ENCODE measurements around the gene SOX30. TPM values are rescaled to one million over a fixed set of nuclear protein-coding genes. Genes with fewer than 3 reads are reported as not detected.

SOX30 gene
- total and polyA plus RNA-seq, 4 donors, result under 0.01 to 0.21 TPM; not detected in 2

DNA sequence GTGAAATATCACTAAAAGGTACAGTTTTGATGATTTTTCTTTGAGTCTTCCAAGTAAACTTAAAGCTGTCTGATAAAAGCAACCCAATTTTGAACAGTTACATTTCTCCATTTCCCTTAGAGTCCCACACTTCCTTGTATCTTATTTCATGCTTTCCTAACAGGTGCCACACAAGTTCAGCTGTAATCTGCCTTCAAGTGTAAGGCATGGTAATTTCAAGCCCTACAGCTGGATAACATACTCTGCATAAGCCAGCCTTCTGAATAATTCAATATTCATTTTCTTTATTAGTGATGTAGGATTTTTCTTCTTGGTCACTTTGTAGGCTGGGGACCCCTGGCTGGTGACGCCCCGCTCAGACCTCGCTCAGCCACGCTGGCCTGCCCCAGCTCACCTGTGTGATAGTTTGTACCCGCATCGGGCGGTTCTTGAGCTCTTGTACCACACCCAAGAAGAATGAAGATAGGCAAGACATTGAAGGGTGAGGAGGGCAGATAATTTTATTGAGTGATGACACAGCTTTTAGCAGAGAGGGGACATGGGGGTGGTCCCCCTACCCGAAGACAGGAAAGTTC is 34.0 kb downstream of the SOX30 start:
- Histone ChIP-seq H3K27ac (ENCODE audit: low read depth in 1 of 2, low read length in 2 of 2) (no peak overlapping the region), H3K9ac (ENCODE audit: low read depth in 1 of 2, low read length in 2 of 2) (no peak overlapping the region), H3K9me3 (ENCODE audit: control insufficient read depth in 4 of 4, low read length in 3 of 4) (peaks cover 0 to 4% (median 0%) of the 10 kb centered on the region in 4 donors), H3K4me1 (ENCODE audit: control insufficient read depth in 4 of 4, insufficient read depth in 4 of 4, low read length in 3 of 4) (no peaks in the 10 kb centered on the region), H3K36me3 (ENCODE audit: control insufficient read depth in 4 of 4, insufficient read depth in 3 of 4, low read depth in 1 of 4, low read length in 3 of 4) (no peaks in the 10 kb centered on the region), H3K4me3 (ENCODE audit: low read depth in 1 of 3, low read length in 3 of 3) (no peak overlapping the region), H3K27me3 (ENCODE audit: control insufficient read depth in 4 of 4, insufficient read depth in 4 of 4, low read length in 3 of 4) (no peaks in the 10 kb centered on the region)
- DNase-seq (ENCODE audit: low spot score), result no peak
- TF ChIP-seq GABPA (IDR thresholded peaks at IDR 0.05 in 1 of 2, conservative IDR thresholded peaks at IDR 0.05 in 1 of 2) (no peak), JUND (IDR thresholded peaks at IDR 0.05) (no peak), EGR1 (IDR thresholded peaks at IDR 0.05; ENCODE audit: low read depth in 2 of 2) (no peak), HNF4A (conservative IDR thresholded peaks at IDR 0.05) (no peak), RAD21 (IDR thresholded peaks at IDR 0.05) (no peak), FOXA1 (IDR thresholded peaks at IDR 0.05) (no peak), FOXA2 (IDR thresholded peaks at IDR 0.05) (no peak), TAF1 (conservative IDR thresholded peaks at IDR 0.05) (no peak), SP1 (IDR thresholded peaks at IDR 0.05) (no peak), YY1 (IDR thresholded peaks at IDR 0.05) (no peak)
- TF ChIP-seq, protein P1, sequence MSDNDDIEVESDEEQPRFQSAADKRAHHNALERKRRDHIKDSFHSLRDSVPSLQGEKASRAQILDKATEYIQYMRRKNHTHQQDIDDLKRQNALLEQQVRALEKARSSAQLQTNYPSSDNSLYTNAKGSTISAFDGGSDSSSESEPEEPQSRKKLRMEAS (IDR thresholded peaks at IDR 0.05), result no peak
- TF ChIP-seq, protein P2, sequence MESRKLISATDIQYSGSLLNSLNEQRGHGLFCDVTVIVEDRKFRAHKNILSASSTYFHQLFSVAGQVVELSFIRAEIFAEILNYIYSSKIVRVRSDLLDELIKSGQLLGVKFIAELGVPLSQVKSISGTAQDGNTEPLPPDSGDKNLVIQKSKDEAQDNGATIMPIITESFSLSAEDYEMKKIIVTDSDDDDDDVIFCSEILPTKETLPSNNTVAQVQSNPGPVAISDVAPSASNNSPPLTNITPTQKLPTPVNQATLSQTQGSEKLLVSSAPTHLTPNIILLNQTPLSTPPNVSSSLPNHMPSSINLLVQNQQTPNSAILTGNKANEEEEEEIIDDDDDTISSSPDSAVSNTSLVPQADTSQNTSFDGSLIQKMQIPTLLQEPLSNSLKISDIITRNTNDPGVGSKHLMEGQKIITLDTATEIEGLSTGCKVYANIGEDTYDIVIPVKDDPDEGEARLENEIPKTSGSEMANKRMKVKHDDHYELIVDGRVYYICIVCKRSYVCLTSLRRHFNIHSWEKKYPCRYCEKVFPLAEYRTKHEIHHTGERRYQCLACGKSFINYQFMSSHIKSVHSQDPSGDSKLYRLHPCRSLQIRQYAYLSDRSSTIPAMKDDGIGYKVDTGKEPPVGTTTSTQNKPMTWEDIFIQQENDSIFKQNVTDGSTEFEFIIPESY (IDR thresholded peaks at IDR 0.05), result no peak
- TF ChIP-seq, protein P3, sequence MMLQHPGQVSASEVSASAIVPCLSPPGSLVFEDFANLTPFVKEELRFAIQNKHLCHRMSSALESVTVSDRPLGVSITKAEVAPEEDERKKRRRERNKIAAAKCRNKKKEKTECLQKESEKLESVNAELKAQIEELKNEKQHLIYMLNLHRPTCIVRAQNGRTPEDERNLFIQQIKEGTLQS (IDR thresholded peaks at IDR 0.05), result no peak
- TF ChIP-seq, protein P4, sequence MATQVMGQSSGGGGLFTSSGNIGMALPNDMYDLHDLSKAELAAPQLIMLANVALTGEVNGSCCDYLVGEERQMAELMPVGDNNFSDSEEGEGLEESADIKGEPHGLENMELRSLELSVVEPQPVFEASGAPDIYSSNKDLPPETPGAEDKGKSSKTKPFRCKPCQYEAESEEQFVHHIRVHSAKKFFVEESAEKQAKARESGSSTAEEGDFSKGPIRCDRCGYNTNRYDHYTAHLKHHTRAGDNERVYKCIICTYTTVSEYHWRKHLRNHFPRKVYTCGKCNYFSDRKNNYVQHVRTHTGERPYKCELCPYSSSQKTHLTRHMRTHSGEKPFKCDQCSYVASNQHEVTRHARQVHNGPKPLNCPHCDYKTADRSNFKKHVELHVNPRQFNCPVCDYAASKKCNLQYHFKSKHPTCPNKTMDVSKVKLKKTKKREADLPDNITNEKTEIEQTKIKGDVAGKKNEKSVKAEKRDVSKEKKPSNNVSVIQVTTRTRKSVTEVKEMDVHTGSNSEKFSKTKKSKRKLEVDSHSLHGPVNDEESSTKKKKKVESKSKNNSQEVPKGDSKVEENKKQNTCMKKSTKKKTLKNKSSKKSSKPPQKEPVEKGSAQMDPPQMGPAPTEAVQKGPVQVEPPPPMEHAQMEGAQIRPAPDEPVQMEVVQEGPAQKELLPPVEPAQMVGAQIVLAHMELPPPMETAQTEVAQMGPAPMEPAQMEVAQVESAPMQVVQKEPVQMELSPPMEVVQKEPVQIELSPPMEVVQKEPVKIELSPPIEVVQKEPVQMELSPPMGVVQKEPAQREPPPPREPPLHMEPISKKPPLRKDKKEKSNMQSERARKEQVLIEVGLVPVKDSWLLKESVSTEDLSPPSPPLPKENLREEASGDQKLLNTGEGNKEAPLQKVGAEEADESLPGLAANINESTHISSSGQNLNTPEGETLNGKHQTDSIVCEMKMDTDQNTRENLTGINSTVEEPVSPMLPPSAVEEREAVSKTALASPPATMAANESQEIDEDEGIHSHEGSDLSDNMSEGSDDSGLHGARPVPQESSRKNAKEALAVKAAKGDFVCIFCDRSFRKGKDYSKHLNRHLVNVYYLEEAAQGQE (IDR thresholded peaks at IDR 0.05), result no peak
- 97% methylated on average over 8 of the region's 8 CpGs for WGBS

DNA sequence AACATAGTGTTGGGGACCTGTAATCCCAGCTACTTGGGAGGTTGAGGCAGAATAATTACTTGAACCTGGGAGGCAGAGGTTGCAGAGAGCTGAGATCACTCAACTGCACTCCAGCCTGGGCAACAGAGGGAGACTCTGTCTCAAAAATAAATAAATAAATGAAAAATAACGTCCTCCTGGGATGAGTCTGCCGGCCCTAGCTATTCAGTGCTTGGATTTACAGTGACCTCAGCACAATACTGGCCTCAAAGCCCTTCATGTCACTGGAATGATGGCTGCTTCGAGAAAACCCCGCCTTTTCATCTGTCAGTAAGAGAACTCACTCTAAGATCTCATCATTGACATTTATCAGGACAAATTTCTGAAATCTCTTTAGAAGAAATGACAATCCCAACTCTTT is 35.5 kb downstream of the SOX30 start:
- H3K27ac ChIP-seq (ENCODE audit: low read depth in 1 of 2, low read length in 2 of 2), result no peak overlapping the region
- no peak for DNase-seq (ENCODE audit: low spot score)
- no peaks in the 10 kb centered on the region for H3K4me1 ChIP-seq (ENCODE audit: control insufficient read depth in 4 of 4, insufficient read depth in 4 of 4, low read length in 3 of 4)
- 86% methylated on average over 4 of the region's 4 CpGs for WGBS
- no peaks in the 10 kb centered on the region for H3K36me3 ChIP-seq (ENCODE audit: control insufficient read depth in 4 of 4, insufficient read depth in 3 of 4, low read depth in 1 of 4, low read length in 3 of 4)
- H3K4me3 ChIP-seq (ENCODE audit: low read depth in 1 of 3, low read length in 3 of 3), result no peak overlapping the region
- TF ChIP-seq NR2F2 (IDR thresholded peaks at IDR 0.05), result no peak
- TF ChIP-seq TAF1 (conservative IDR thresholded peaks at IDR 0.05), result no peak
- H3K9me3 ChIP-seq (ENCODE audit: control insufficient read depth in 4 of 4, low read length in 3 of 4), result peaks cover 0 to 4% (median 0%) of the 10 kb centered on the region in 4 donors
- no peak overlapping the region for H3K9ac ChIP-seq (ENCODE audit: low read depth in 1 of 2, low read length in 2 of 2)
- H3K27me3 ChIP-seq (ENCODE audit: control insufficient read depth in 4 of 4, insufficient read depth in 4 of 4, low read length in 3 of 4), result no peaks in the 10 kb centered on the region

All from liver (tissue), 9 donors.